Measurements from ENCODE around the gene ADAMTS16.

GRCh38 chr5:5198135-5198534, 58.0 kb downstream of the ADAMTS16 start:
- TF ChIP-seq PPARA (CRISPR knock-in tag; IDR thresholded peaks at IDR 0.05; ENCODE audit: borderline replicate concordance) (no peak), ZNF8 (CRISPR knock-in tag; IDR thresholded peaks at IDR 0.05) (no peak), TOX (CRISPR knock-in tag; IDR thresholded peaks at IDR 0.05; ENCODE audit: borderline replicate concordance) (no peak)

Measured in SK-N-SH treated with all-trans-retinoic acid at 6 μM for 48 hours (cell line).